Spleen (tissue), 7 donors: Measurements from ENCODE around the gene MED7.
A peak's percentile ranks its signal among the peaks of the same experiment; 100 is the strongest.

ENCODE experiments used
- CTCF ChIP-seq, 11 experiments: fragments of 200-600 bp in 7 of 11; fragments of 450-650 bp in 4 of 11; sonication (generic) in 4 of 11; IDR thresholded peaks in 8 of 11; conservative IDR thresholded peaks in 3 of 11; 1 replicate in 7 of 11; 2 replicates in 4 of 11; pipeline versions ENCODE4 v1.4.0 to v1.8.0; 2016 to 2021; ENCODE audit warnings: antibody characterized with exemption in 11 of 11, inconsistent platforms in 4 of 11, mild to moderate bottlenecking in 1 of 11
- POLR2A ChIP-seq, 3 donors: fragments of 450-650 bp; IDR thresholded peaks; one replicate each; pipeline ENCODE4 v1.5.1; 2017; ENCODE audit warnings: antibody characterized with exemption in 3 of 3, mild to moderate bottlenecking in 1 of 3
- POLR2AphosphoS5 ChIP-seq, 3 donors: sonication (generic); formaldehyde crosslinking; IDR thresholded peaks; one replicate each; pipeline ENCODE4 v1.5.1; 2017; ENCODE audit warnings: antibody characterized with exemption in 3 of 3
- donor health status: DM: no; HTN: no; CAD: no; lungs with moderate emphysema.
- donor health status: DM: no; HTN: no; CAD: no.
- donor health status: DM: no; HTN: no; CAD: no.

GRCh38 chr5:157172403-157172802, 29.7 kb upstream of the MED7 start:
- no peak for TF ChIP-seq CTCF (IDR thresholded peaks at IDR 0.05 in 8 of 11, conservative IDR thresholded peaks at IDR 0.05 in 3 of 11)
- TF ChIP-seq POLR2A (IDR thresholded peaks at IDR 0.05), result no peak
- TF ChIP-seq POLR2AphosphoS5 (IDR thresholded peaks at IDR 0.05), result peak in 2 of 3 donors; percentile 41 to 47
